ENCODE measurements around the gene PHF19.

The PHF19 gene

GRCh38 chr9:120872791-120873502 is 4.0 kb downstream of the PHF19 start:
- no peak for DNase-seq

GRCh38 chr9:120870206-120870605 is 6.8 kb downstream of the PHF19 start:
- DNase-seq: no peak

- no peak for DNase-seq
Measured at GRCh38 chr9:120869726-120870125, 7.3 kb downstream of the PHF19 start.

GRCh38 chr9:120869360-120869687 is 7.7 kb downstream of the PHF19 start:
- no peak for DNase-seq

- peak; percentile 97 for DNase-seq
Measured at GRCh38 chr9:120868676-120869359, 8.2 kb downstream of the PHF19 start.

GRCh38 chr9:120868339-120868675 is 8.7 kb downstream of the PHF19 start:
- DNase-seq: peak; percentile 97

GRCh38 chr9:120867676-120868338 is 9.2 kb downstream of the PHF19 start:
- no peak for DNase-seq

- no peak for DNase-seq
Measured at GRCh38 chr9:120866651-120867050, 10.3 kb downstream of the PHF19 start.

GRCh38 chr9:120865809-120866208 is 11.2 kb downstream of the PHF19 start:
- no peak for DNase-seq

- no peak for DNase-seq
Measured at GRCh38 chr9:120865176-120865575, 11.8 kb downstream of the PHF19 start.

GRCh38 chr9:120864719-120865118 is 12.3 kb downstream of the PHF19 start:
- DNase-seq: no peak

- no peak for DNase-seq
Measured at GRCh38 chr9:120863833-120864232, 13.2 kb downstream of the PHF19 start.

GRCh38 chr9:120862452-120862851 is 14.5 kb downstream of the PHF19 start:
- no peak for DNase-seq

GRCh38 chr9:120861935-120862334 is 15.1 kb downstream of the PHF19 start:
- no peak for DNase-seq

- no peak for DNase-seq
Measured at GRCh38 chr9:120860083-120860482, 16.9 kb downstream of the PHF19 start.

GRCh38 chr9:120859361-120859760 is 17.6 kb downstream of the PHF19 start:
- DNase-seq: no peak

GRCh38 chr9:120857902-120858301 is 19.1 kb downstream of the PHF19 start:
- DNase-seq: no peak

- DNase-seq: no peak
Measured at GRCh38 chr9:120857481-120857880, 19.5 kb downstream of the PHF19 start.

GRCh38 chr9:120856700-120857099 is 20.3 kb downstream of the PHF19 start:
- no peak for DNase-seq

GRCh38 chr9:120855827-120856670 is 20.9 kb downstream of the PHF19 start:
- DNase-seq: no peak

- no peak for DNase-seq
Measured at GRCh38 chr9:120854596-120855327, 22.2 kb downstream of the PHF19 start.

- DNase-seq: no peak
Measured at GRCh38 chr9:120853198-120853597, 23.8 kb downstream of the PHF19 start.

Measured in MV-4-11 (cell line).